Forelimb muscle (tissue), 1 donor: Measurements from ENCODE around the gene LYPD6. TPM values are rescaled to one million over a fixed set of nuclear protein-coding genes. Genes with fewer than 3 reads are reported as not detected.

Experiments used
- DNase-seq: peaks from one replicate; pipeline ENCODE4 v3.0.0-alpha.2; 2013; ENCODE audit warnings: low read depth
- polyA plus RNA-seq: library from polyadenylated mRNA; unstranded; fragments of 120-200 nt; gene quantifications from one replicate; pipeline ENCODE4 v1.2.1, GENCODE V29; 2013; ENCODE audit not compliant: insufficient read length

Gene LYPD6
- polyA plus RNA-seq, 1 donor = 2.3 TPM

DNA sequence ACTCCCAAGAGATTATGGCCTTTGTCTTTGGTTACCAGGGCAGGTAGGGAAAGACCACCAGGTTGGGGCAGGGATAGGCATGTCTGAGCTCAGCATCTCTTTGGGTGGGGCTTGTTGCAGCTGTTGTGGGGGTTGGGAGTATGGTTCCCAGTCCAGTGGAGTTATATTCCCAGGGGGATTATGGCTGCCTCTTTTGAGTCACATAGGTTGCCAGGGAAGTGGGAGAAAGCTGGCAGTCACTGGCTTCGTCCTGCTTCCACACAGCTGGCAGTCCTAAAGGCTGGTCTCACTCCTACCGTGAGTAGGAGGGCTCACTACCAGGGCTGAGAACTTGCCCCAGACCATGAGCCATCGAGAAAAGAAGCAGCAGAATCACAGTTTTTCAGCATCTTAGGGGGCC, 79.1 kb downstream of the LYPD6 start:
- DNase-seq = no peak

DNA sequence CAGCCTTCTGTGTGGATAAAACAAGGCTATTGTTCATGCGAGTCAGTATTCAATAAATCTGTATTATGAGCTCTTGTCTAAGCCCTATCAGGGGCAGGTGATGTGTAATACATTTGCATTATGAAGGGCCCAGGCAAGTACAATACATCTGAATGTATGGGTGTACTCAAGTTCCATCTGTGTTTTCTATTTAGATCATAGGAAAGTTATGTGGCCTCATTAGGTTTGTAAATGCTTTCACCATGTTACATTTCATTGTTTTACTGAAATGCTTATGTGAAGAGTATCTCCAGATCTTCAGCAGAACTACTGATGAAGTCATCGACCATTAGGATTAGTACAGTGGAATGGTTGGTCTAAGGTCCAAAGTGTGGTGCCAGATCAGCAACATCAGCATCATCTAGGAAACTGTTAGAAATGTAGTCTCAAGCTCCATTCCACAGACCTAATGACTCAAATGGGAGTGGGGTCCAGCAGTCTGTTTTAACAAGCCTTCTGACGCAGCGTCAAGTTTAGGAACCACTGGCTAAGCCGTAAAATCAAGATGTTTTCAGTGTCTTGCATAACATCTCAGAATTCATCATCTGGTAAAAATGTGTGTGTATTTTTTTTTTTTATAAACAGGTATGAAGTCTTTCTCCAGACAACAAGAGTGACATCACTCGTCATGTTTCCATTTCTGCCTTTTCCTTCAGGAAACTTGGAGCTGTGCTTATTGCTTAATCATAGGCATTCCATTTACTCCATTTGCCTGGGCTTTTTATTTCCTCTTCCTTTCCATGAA, 80.5 kb downstream of the LYPD6 start:
- no peak for DNase-seq

DNA sequence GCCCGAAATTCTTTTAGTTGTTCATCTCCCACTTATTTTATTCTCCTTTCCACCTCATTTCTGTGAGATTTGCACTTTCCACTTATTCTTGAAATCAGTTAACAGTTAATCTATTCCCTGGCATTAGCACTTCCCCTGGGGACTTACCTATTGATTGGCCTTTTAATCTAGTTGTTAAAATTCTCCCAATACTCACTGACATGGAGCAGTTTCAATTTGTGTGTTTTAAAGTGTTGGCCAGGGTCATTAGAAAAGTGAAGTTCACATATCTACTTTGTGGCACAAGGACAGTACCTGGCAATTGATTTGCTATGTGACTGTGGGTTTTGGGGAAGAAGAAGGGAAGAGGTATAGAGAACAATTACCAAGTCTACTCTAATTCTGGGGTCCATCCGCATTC, 83.1 kb downstream of the LYPD6 start:
- no peak for DNase-seq

DNA sequence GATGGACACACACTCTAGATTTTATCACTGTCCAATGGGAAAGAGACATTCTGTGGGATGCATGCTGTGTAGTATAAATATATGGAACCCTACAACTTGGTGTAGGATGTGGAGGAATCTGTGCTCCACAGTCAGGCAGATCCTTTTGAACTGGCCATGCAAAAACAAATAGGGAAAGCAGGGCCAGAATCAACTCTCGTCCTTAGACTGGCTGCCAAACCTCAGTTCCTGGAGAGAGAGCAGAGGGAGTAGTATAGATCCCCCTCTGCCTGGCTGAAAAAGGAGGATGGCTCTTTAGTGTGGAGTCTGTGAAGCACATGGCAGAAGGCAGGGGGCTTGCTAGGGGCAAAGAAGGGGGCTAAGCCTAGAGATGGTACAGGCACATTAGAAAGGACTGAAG, 84.7 kb downstream of the LYPD6 start:
- DNase-seq = no peak

DNA sequence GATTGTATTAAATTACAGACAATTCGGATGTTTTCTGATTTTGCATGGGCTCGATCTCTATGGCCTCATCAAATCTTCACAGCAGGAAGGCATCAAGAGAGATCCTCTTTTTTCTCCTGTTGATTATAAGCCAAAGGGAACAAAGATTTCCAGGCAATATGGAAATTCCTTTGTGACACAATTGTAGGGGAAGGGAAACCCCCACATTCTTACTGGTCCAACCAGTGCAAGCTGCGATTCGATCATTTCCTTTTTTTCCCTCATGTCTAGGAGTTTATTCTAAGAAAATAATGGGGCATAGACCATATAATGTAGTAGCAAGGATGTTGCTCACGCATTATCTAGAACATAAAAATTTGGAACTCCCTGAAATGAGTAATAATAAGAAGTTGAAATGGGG, 87.7 kb downstream of the LYPD6 start:
- no peak for DNase-seq

DNA sequence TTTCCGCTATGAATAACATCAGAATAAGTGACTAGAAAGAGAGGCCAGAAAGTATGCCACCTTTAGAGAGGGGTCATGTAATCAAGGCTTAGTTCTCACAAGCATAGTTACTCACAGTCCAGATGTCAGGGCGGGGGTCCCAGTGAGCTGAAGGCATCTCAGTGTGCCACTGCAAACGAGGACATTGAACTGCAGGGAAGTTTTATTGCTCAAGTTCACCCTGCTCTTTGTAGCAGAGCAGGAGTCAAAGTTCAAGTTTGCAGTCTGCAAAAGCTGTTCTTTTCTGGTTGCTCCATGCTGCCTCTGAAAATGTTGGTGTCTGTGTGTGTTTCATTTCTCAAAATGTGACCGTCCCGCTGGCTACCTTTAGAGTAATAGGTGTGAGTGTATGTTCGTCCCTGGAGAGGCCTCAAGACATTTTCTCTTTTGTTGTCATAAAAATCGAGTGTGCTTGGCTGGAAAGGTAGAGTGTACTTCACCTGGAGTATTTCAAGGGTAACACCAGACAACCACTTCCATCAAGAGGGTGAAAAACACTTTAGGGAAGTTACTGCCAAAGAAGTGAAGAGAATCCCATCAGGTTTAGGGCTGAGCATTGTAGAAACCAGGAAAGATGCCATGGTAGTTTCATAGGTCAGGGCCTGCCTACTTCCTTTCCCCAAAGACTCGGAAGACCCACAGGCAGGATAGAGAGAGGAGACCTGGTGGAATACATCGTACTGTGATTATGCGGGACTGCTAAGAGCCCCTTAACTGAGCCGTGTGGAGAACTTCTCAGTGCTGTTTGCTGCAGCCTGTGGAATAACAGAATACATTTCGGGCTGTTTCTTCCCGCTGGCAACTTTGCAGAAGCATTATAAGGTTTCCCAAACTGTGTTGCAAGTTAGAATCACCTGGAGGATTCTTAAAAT, 89.9 kb downstream of the LYPD6 start:
- no peak for DNase-seq

DNA sequence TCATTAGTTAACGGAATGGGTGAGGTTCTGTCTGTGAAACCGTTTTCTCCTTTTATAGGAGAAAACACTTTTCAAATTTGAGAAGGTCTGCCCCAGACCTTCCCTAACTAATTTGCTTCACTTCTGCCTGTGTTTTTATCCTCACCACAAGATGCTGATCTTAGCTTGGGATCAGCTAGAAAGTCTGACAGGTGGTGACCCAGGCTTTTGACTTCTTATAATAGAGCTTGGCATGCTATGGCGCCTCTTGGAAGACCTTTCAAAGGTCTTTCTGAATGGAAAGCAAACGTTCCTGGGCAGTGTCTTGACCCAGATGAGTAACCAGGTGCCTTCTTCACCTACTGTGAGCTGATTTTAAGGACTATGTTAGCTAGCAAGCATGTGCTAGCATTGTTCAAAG, 91.4 kb downstream of the LYPD6 start:
- DNase-seq = no peak

DNA sequence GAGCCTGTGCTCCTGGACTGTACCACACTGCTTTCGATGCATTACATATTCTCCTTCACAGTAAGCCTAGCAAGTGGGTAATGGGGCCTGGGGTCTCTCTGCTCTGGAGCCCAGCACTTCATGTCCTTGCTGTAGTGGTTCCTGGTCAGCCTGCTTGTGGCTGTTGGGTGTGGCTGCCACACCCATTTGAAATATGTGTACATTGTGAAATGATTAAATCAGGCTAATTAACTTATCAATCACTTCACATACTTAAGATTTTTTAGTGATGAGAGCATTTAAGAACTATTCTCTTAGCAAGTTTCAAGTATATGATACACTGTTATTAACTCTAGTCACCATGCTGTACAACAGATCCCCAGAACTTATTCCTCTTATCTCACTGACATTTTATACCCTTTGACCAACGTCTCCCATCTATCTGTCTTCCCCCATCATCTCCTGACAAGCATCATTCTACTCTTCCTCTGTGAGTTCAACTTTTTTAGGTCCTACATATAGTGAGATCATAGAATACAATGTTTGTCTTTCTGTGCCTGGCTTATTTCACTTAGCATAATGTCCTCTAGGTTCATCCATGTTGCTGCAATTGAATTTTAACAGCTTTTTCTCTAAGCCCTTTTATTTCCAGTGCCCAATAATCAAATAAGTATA, 92.1 kb downstream of the LYPD6 start:
- no peak for DNase-seq

DNA sequence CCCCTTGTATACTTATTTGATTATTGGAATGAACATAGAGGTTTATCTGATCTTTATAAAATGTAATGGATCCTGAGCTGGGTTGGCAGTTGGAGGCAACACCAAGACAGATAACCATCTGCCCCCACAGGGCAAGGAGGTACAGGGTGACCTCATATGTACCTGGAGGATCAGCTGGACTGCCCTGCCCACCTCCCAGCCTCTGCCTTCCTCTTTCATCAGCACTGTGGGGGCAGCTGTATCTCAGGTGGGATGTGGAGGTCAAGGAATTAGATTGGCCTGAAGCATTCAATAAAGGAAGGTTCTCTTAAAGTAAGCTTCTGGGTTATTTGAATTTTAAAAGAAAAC, 92.6 kb downstream of the LYPD6 start:
- DNase-seq = no peak

DNA sequence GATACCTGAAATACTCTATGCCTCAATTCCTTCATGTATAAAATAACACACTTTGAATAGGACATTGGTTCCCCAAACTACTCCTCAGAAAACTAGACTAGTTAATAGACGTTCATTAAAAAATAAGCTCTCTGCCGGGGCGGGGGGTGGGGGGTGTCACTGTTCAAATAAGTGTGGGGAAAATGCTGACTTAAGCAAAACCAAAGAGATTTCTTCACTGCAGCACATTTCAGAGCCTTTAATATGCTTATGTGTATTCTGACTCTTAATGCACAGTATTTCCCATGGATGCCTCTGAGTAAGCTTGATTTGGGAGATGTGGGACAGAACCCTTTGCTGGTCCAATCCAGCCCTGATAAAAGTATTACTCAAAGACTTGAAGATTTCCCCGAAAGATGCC, 93.2 kb downstream of the LYPD6 start:
- no peak for DNase-seq

DNA sequence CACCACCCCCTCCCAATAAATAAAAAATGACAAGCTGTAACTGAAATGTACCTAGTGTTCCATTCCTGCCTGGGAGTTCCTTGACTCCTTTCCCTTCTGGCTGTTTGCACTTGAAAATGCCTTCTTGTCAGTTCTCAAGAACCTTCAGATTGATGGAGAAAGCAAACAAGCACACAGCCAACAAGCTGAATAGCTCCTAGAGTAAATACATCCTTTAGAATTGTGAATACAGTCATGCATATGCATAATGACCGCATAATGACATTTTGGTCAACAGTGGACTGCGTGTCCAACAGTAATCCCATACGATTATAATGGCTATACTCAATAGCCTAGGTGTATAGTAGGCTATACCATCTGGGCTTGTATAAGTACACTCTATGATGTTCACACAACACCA, 97.0 kb downstream of the LYPD6 start:
- DNase-seq = no peak

DNA sequence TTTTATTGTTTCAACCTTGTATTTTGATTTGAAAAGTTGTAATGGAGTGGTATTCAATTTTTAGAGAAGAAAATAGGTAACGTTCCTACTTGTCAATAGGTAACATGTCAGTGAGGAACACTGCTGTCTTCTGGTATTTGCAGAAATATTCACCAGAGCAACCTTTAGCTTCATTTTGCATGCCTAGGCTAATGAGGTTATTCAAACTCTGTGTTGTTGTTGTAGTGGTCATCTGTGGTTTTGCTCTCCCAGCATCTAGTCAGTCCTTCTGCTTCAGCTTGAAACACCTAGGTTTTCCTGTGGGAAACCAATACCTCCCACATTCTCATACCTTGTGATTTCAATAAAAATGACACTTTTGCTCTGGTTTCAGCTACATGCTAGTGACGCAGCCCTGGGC, 98.4 kb downstream of the LYPD6 start:
- DNase-seq = no peak

DNA sequence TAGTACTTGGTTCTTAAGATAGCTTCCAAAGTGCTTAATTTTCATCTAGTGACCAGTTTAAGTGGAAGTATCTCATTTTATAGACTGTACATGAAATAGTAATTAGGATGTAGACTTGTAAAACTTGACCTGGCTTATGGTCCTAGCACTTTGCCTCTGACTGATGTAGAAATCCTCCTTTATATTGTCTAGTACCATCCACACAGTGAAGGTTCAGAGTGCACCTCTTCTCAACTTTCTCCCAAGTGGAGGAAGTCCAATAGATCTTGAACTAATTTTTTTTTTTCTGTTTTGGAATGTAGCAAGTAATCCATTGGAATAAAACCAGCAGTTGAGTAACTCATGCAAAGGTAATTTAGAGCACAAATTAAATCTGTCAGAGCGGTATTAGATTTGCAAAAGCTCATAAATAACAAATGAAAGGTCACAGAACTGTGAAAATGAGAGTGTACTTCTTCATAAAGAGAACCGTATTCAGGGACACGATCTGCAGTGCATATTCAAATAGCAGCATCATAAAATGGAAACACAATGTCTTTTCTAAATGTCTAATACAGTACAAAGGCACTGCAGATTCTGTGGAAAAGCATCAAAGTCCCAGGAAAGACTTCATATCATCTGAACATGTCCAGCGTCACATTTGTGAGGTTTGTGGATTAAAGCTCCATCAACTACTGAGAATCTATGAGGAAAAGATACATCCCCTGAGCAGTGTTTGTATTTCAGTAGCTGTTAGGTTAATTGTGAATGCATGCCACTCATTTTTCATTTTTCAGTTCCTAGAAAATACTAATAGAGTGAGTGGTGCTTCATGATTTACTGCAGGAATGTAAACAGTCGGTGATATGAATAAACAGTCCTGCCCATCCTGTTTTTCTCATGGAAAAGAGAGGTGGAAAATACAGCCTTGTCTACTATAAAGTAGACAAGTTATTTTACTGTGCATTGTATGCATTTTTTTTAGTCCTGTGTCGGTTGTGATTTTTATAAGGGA, 100.7 kb downstream of the LYPD6 start:
- no peak for DNase-seq

DNA sequence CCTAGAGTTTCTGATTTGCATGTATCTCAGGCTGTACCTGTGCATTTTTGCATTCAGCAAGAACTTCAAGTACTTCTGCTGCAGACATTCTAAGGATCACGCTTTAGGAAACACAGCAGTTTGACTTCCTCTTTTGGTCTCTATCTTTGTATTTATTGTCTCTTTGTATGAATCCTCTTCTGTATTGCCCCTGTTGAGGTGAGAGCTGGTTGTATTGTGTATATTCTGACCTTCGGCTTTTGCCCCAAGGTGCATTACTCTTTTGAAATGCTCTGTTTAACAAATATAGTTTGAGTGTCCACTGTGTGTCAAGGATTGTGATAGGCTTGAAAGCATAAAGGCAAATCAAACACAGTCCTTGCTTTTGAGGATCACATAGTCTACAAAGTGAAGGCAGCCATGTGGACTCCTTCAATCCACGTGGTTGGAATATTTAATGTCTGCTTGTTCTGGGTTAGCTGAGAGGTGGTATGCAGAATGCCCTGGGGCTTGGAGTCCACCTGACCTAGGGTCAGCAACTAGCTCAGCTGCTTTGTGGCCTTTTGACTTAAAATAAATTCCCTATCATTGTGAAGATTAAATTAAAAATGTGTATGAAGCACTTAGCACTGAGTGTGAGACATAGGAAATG, 108.1 kb downstream of the LYPD6 start:
- DNase-seq = no peak

DNA sequence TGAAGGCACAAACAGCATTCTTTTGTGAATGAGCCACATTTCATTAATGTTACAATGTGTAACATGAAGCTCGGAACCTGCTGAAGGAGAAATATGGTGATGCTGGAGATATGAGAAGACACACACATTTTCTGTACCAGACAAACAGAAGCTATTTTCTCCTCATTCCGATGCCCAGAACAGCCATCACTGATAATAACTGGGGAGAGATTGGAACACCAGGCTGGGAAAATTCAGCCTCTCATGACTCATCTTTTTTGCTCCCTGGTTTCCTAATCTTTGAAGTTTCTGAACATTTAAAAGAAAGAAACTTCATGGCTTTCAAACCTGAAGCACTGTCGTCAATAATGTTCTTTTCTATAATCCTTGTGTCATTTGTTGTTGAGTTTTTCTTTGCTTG, 110.9 kb downstream of the LYPD6 start:
- DNase-seq = no peak

DNA sequence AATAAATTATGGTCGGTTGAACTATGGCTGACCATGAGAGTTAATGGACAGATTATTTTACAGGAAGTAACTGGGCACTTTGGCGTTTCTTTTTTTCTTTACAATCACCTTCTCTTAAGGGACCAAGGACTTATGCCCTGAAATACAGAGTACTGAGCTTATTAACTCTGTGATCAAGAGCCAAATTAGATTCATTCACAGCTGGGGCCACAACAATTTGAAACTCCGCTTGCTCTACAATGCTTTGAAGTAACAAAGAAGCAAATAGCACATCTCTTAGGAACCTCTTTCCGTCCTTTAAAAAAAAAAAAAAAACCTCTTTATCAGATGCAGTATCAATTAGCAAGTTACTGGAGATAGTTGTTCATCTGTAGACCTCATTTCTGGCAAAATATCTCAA, 112.0 kb downstream of the LYPD6 start:
- no peak for DNase-seq

DNA sequence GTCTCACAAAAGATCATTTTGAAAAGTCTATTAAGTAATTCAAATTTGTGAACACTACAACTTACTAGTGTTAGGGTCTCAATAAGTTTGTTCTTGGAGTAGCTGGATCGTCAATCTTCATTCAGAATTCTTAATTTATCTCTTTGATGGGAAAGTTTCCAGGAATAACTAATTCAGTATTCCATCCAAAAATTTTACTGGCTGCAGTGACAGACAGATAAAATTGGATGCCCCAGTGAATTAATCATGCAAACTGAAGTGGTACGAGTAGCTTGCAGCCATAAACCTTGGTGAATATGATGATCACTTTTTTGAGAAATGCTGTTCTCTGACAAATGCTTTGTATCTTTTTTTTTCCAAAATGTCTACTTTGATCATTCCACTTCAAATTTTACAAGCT, 112.8 kb downstream of the LYPD6 start:
- no peak for DNase-seq

DNA sequence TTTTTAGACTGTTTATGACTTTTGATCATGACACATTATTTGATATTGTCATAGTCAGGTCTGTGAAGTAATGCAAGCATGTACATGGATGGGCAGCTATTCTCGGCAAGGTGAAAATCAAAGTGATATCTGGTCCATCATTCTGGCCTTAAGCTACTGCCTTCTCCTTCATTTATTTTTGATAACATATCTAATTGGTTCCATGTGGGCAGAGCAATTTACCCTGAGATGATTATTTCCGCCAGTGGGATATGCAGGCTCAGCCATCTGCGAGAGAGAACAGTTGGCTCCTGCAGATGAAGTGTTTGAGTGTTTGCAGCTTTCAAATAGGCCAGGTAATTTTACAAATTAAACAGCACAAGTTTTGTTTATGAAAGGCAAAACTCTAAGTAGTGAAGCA, 116.4 kb downstream of the LYPD6 start:
- DNase-seq = no peak

DNA sequence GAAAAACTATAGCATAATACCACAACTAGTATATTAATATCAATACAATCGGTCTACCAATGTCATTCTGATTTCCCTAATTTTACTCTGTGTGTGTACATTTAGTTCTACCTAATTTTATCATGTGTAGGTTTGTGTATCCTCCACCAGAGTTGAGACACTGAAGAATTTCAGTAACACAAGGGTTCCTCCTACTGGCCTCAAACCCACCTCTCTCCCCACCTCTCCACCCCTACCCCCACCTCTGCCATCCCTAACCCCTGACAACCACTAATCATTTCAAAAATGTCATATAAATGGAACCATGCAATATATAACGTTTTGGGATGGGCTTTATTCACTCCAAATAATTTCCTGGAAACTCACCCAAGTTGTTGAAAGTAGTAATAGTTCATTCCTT, 117.9 kb downstream of the LYPD6 start:
- DNase-seq = no peak

DNA sequence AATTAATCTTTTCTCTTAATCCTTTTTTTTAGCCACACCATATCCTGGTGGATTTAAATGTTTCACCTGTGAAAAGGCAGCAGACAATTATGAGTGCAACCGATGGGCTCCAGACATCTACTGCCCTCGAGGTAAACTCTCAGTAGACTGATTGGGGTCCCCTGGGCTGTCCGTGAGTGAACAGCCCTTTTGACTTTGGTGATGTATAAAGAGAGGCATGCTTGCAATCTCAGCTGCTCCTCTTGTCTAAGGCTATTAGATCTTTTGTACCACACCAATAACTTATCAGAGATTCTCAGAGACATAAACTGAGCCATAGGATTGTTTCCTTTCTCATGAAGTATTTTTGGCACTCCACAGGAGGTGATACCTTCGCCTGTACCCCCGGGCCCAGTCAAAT, 118.6 kb downstream of the LYPD6 start:
- no peak for DNase-seq
